Esophagus muscularis mucosa (tissue), 3 donors: Measurements from ENCODE around the gene PRPF6.

ENCODE experiments used
- EP300 ChIP-seq: sonication (generic); formaldehyde crosslinking; IDR thresholded peaks from one replicate; pipeline ENCODE4 v1.6.1; 2017; ENCODE audit warnings: antibody characterized with exemption
- POLR2A ChIP-seq: fragments of 450-650 bp; IDR thresholded peaks from one replicate; pipeline ENCODE4 v1.6.1; 2017; ENCODE audit warnings: antibody characterized with exemption, moderate library complexity, mild to moderate bottlenecking, low read depth
- POLR2AphosphoS5 ChIP-seq, 2 donors: sonication (generic); formaldehyde crosslinking; IDR thresholded peaks; one replicate each; pipeline ENCODE4 v1.6.1; 2017; ENCODE audit warnings: antibody characterized with exemption in 2 of 2

- TF ChIP-seq POLR2A = no peak
- no peak for TF ChIP-seq POLR2AphosphoS5 (IDR thresholded peaks at IDR 0.05)
- no peak for TF ChIP-seq EP300
These were observed 7.8 kb upstream of the PRPF6 start for GRCh38 chr20:63973160-63973479.
